Measurements from ENCODE around the gene C16orf46.

GRCh38 chr16:81106826-81107503 is 29.9 kb upstream of the C16orf46 start:
- TF ChIP-seq POLR2A (IDR thresholded peaks at IDR 0.05), result no peak
- TF ChIP-seq CTCF (IDR thresholded peaks at IDR 0.05), result no peak

Data from ovary (tissue), 3 donors.